GM18867 (cell line): ENCODE results near the gene CD38.
"Not testable (repeated sequence)": the region's sequence is repeated elsewhere in the genome, so short reads cannot be mapped to it uniquely, and the experiment has no call there.

Source experiments
- ATAC-seq: cut with Tn5 transposase; IDR thresholded peaks from one replicate; pipeline ENCODE4 v1.9.1; 2021; ENCODE audit warnings: mild to moderate bottlenecking, moderate library complexity; ENCODE audit not compliant: unreplicated experiment

CD38 gene

GRCh38 chr4:15794905-15795304, 16.8 kb downstream of the CD38 start:
- ATAC-seq, result no peak

- ATAC-seq, result no peak
These were observed 19.2 kb downstream of the CD38 start for GRCh38 chr4:15797320-15797719.

GRCh38 chr4:15799141-15799540, 21.0 kb downstream of the CD38 start:
- no peak for ATAC-seq

GRCh38 chr4:15799701-15800100, 21.6 kb downstream of the CD38 start:
- ATAC-seq, result no peak

GRCh38 chr4:15802497-15802896, 24.4 kb downstream of the CD38 start:
- ATAC-seq, result not testable (repeated sequence)

GRCh38 chr4:15805583-15806517, 27.7 kb downstream of the CD38 start:
- peak; percentile 31 for ATAC-seq

GRCh38 chr4:15809058-15809457, 30.9 kb downstream of the CD38 start:
- ATAC-seq, result peak; percentile 88

GRCh38 chr4:15809466-15809865, 31.3 kb downstream of the CD38 start:
- ATAC-seq, result peak; percentile 9

- no peak for ATAC-seq
These were observed 33.7 kb downstream of the CD38 start for GRCh38 chr4:15811703-15812337.

GRCh38 chr4:15832523-15833451, 54.7 kb downstream of the CD38 start:
- peak; percentile 45 for ATAC-seq

- no peak for ATAC-seq
These were observed 55.7 kb downstream of the CD38 start for GRCh38 chr4:15833801-15834200.

- ATAC-seq, result no peak
These were observed 58.2 kb downstream of the CD38 start for GRCh38 chr4:15836362-15836761.

- no peak for ATAC-seq
These were observed 59.5 kb downstream of the CD38 start for GRCh38 chr4:15837591-15837990.

GRCh38 chr4:15841194-15841730, 63.1 kb downstream of the CD38 start:
- not testable (repeated sequence) for ATAC-seq

GRCh38 chr4:15847746-15848145, 69.6 kb downstream of the CD38 start:
- no peak for ATAC-seq

- ATAC-seq, result no peak
These were observed 70.2 kb downstream of the CD38 start for GRCh38 chr4:15848191-15848842.

GRCh38 chr4:15851969-15852368, 73.8 kb downstream of the CD38 start:
- ATAC-seq, result no peak

GRCh38 chr4:15852524-15852923, 74.4 kb downstream of the CD38 start:
- ATAC-seq, result no peak

GRCh38 chr4:15853345-15853744, 75.2 kb downstream of the CD38 start:
- ATAC-seq, result no peak

- no peak for ATAC-seq
These were observed 77.8 kb downstream of the CD38 start for GRCh38 chr4:15855804-15856475.
